Endothelial cell (in vitro differentiated cells): ENCODE results near the gene RELB. TPM values are rescaled to one million over a fixed set of nuclear protein-coding genes. Genes with fewer than 3 reads are reported as not detected.

Source experiments
- DNase-seq: peaks from one replicate; pipeline ENCODE4 v3.0.0; 2021; ENCODE audit warnings: low spot score
- H3K27ac Mint-ChIP-seq: one replicate; pipeline ENCODE4 v1.8.0; 2021; ENCODE audit warnings: mixed read lengths, inconsistent platforms; ENCODE audit not compliant: unreplicated experiment
- H3K27me3 Mint-ChIP-seq: one replicate; pipeline ENCODE4 v1.8.0; 2021; ENCODE audit warnings: mild to moderate bottlenecking, moderate library complexity, mixed read lengths, inconsistent platforms; ENCODE audit not compliant: unreplicated experiment
- H3K36me3 Mint-ChIP-seq: one replicate; pipeline ENCODE4 v1.8.0; 2021; ENCODE audit warnings: mild to moderate bottlenecking, low read depth, mixed read lengths, inconsistent platforms; ENCODE audit not compliant: unreplicated experiment
- H3K4me1 Mint-ChIP-seq: one replicate; pipeline ENCODE4 v1.8.0; 2021; ENCODE audit warnings: mild to moderate bottlenecking, mixed read lengths, inconsistent platforms; ENCODE audit not compliant: unreplicated experiment
- H3K4me3 Mint-ChIP-seq: one replicate; pipeline ENCODE4 v1.8.0; 2021; ENCODE audit warnings: mild to moderate bottlenecking, mixed read lengths, inconsistent platforms; ENCODE audit not compliant: unreplicated experiment
- H3K9me3 Mint-ChIP-seq: one replicate; pipeline ENCODE4 v1.8.0; 2021; ENCODE audit warnings: mixed read lengths, inconsistent platforms; ENCODE audit not compliant: unreplicated experiment
- long read RNA-seq: library from polyadenylated mRNA; unstranded; transcript quantifications from one replicate; pipeline ENCODE4 v2.0.0, GENCODE V29; 2020; ENCODE audit not compliant: unreplicated experiment
- total RNA-seq: library from RNA; stranded (reverse); fragmentation: NEBNext Ultra II Directional; extraction: Animal tissue kit (Norgen Biotek cat#: 25700); gene quantifications from one replicate; pipeline ENCODE4 v1.2.1, GENCODE V29; 2021; ENCODE audit not compliant: unreplicated experiment
- TF ChIP-seq, protein P1 (sequence below): fragments of 200-600 bp; sonication (generic); IDR thresholded peaks from one replicate; pipeline ENCODE4 v1.5.0; 2021; ENCODE audit warnings: antibody characterized with exemption; ENCODE audit not compliant: unreplicated experiment

Gene RELB
- 8.2 TPM for total RNA-seq
- long read RNA-seq, transcript RELB-202 (11 exons, 2,219 nt) = major isoform, 6 of 6 reads
- long read RNA-seq, partial matches to known transcripts = 0 of 6 reads
- long read RNA-seq, other reads (novel, unspliced or antisense) = 0 of 6 reads

GRCh38 chr19:45001087-45001739, at the start of gene RELB:
RELB (plus strand) TSS chr19:45001464; CDS start chr19:45001580, 116 bp downstream.
- Mint-ChIP-seq H3K4me1 (no peaks in the 10 kb centered on the region), H3K27ac (peak within 1 kb of the TSS; percentile 94), H3K36me3 (peaks cover 5% of the 10 kb centered on the region), H3K4me3 (peak within 1 kb of the TSS; percentile 98), H3K9me3 (no peaks in the 10 kb centered on the region), H3K27me3 (peaks cover 2% of the 10 kb centered on the region)
- TF ChIP-seq, protein P1, sequence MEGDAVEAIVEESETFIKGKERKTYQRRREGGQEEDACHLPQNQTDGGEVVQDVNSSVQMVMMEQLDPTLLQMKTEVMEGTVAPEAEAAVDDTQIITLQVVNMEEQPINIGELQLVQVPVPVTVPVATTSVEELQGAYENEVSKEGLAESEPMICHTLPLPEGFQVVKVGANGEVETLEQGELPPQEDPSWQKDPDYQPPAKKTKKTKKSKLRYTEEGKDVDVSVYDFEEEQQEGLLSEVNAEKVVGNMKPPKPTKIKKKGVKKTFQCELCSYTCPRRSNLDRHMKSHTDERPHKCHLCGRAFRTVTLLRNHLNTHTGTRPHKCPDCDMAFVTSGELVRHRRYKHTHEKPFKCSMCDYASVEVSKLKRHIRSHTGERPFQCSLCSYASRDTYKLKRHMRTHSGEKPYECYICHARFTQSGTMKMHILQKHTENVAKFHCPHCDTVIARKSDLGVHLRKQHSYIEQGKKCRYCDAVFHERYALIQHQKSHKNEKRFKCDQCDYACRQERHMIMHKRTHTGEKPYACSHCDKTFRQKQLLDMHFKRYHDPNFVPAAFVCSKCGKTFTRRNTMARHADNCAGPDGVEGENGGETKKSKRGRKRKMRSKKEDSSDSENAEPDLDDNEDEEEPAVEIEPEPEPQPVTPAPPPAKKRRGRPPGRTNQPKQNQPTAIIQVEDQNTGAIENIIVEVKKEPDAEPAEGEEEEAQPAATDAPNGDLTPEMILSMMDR = no peak
- DNase-seq = peak; percentile 96

DNA sequence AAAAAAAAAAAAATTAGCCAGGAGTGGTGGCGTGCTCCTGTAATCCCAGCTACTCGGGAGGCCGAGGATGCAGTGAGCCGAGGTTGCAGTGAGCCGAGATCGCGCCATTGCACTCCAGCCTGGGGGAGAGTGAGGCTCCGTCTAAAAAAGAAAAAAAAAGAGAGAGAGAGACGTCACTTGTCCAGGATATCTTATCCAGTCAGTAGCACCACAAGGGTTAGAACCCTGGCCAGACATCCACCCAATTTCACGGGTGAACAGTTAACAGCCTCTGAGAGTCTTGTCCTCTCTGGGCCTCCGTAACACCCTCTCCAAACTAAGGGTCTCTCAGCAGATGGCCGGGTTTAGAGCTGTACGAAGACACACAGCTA, 47.0 kb upstream of the RELB start:
- peak overlapping the region; percentile 99 for H3K27ac Mint-ChIP-seq
- no peak for DNase-seq
- TF ChIP-seq, protein P1 = no peak
- H3K27me3 Mint-ChIP-seq = peaks cover 12% of the 10 kb centered on the region
- peak overlapping the region; percentile 97 for H3K4me3 Mint-ChIP-seq
- H3K9me3 Mint-ChIP-seq = no peaks in the 10 kb centered on the region
- peaks cover 6% of the 10 kb centered on the region for H3K36me3 Mint-ChIP-seq
- peaks cover 36% of the 10 kb centered on the region for H3K4me1 Mint-ChIP-seq

- peak; percentile 96 for DNase-seq
- peaks cover 13% of the 10 kb centered on the region for H3K27me3 Mint-ChIP-seq
- peaks cover 11% of the 10 kb centered on the region for H3K36me3 Mint-ChIP-seq
- TF ChIP-seq, protein P1 = no peak
- peak within 1 kb of the TSS; percentile 99 for H3K27ac Mint-ChIP-seq
- H3K4me1 Mint-ChIP-seq = peaks cover 40% of the 10 kb centered on the region
- no peaks in the 10 kb centered on the region for H3K9me3 Mint-ChIP-seq
- peak within 1 kb of the TSS; percentile 97 for H3K4me3 Mint-ChIP-seq
Observed at GRCh38 chr19:44954649-44955504, 46.4 kb upstream of the RELB start, which contains the start of gene CLPTM1. CLPTM1 (plus strand) TSS chr19:44955380; CDS start chr19:44955396, 16 bp downstream.

DNA sequence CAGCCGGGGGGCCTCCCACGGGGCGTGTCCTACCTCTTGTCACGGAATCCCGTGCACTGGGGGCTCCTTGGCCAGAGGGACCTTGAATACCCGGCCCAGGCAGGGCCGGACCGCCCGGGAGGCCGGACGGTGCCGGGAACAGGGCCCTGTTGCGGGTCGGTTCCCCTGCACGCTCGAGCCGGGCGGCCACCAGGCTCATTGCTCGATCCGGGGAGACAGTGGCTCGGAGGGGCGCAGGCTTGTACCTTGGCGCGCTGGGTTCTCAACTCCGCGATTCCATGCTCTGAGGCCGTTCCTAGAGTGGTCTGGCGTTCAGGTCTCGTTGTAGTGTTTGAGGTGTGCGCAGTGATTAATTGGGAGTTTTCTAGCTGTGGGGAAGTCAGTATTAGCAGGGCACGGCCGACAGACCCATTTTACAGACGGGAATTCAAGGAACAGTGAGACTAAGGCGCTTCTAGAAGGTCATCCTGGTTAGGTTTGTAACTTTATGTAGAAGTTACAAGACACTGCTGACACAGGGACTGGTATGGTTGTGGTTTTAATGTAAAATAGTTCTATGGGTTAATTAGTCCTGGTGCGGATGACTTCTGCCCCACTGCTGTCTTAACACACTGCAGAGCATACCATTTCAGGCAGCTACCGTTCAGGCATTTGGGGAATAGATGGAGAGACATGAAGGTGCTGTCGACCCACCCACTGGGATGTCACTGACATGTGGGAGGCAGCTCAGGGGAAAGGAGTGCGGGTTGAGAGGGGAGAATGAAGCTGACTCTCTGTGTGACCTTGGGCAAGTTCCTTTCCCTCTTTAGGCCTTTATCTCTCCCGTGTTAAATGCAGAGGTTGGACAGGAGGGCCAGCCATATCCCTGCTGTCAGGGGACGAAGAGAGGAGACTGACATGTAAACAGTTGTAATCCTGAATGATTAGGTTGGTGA, 45.5 kb upstream of the RELB start:
- no peak for DNase-seq
- TF ChIP-seq, protein P1 = no peak
- no peaks in the 10 kb centered on the region for H3K9me3 Mint-ChIP-seq
- peaks cover 14% of the 10 kb centered on the region for H3K27me3 Mint-ChIP-seq
- H3K4me1 Mint-ChIP-seq = peaks cover 40% of the 10 kb centered on the region
- peaks cover 19% of the 10 kb centered on the region for H3K36me3 Mint-ChIP-seq
- H3K4me3 Mint-ChIP-seq = peak overlapping the region; percentile 97
- peak overlapping the region; percentile 80 for H3K27ac Mint-ChIP-seq
